A549 (cell line): Measurements from ENCODE around the gene SLC2A13.

Source experiments
- CBX8 ChIP-seq: fragments of 200-600 bp; sonication (generic); IDR thresholded peaks from 2 replicates; pipeline ENCODE4 v1.6.1; 2016
- CEBPB ChIP-seq, 2 experiments: fragments of >200 bp in 1 of 2; sonication (Bioruptor Twin) in 1 of 2; formaldehyde crosslinking in 1 of 2; IDR thresholded peaks; 2 replicates each; pipeline ENCODE4 v1.6.1; 2012 to 2016
- CHD2 ChIP-seq: fragments of 150-350 bp; IDR thresholded peaks from 2 replicates; pipeline ENCODE4 v1.6.1; 2014; ENCODE audit warnings: low read length; ENCODE audit not compliant: partially characterized antibody
- HOXA7 ChIP-seq: fragments of 250-450 bp; sonication (Bioruptor Pico); IDR thresholded peaks from 2 replicates; pipeline ENCODE4 v1.5.0; 2020; ENCODE audit warnings: mild to moderate bottlenecking, moderate library complexity
- KDM1A ChIP-seq: fragments of 200-600 bp; sonication (generic); IDR thresholded peaks from 2 replicates; pipeline ENCODE4 v1.6.1; 2016; ENCODE audit warnings: low read depth, mild to moderate bottlenecking
- NPAS2 ChIP-seq: fragments of 250-450 bp; sonication (Bioruptor Pico); IDR thresholded peaks from 2 replicates; pipeline ENCODE4 v1.8.0; 2022; ENCODE audit warnings: mild to moderate bottlenecking, moderate library complexity, borderline replicate concordance
- RCOR1 ChIP-seq: fragments of 150-350 bp; IDR thresholded peaks from 2 replicates; pipeline ENCODE4 v1.6.1; 2014; ENCODE audit warnings: antibody characterized with exemption, low read length, low read depth
- RFX5 ChIP-seq: fragments of 450-650 bp; IDR thresholded peaks from 2 replicates; pipeline ENCODE4 v1.7.1; 2014; ENCODE audit warnings: antibody characterized with exemption, mild to moderate bottlenecking, moderate library complexity
- SMC3 ChIP-seq: fragments of >200 bp; sonication (Bioruptor Twin); formaldehyde crosslinking; IDR thresholded peaks from 3 replicates; pipeline ENCODE4 v1.6.1; 2018; ENCODE audit warnings: inconsistent platforms
- TF ChIP-seq, protein P1 (sequence below): fragments of >200 bp; sonication (Bioruptor Twin); formaldehyde crosslinking; IDR thresholded peaks from 3 replicates; pipeline ENCODE4 v1.5.1; 2016
- TF ChIP-seq, protein P2 (sequence below): fragments of 150-350 bp; IDR thresholded peaks from 2 replicates; pipeline ENCODE4 v1.6.1; 2014; ENCODE audit warnings: low read depth, mild to moderate bottlenecking, low read length

DNA sequence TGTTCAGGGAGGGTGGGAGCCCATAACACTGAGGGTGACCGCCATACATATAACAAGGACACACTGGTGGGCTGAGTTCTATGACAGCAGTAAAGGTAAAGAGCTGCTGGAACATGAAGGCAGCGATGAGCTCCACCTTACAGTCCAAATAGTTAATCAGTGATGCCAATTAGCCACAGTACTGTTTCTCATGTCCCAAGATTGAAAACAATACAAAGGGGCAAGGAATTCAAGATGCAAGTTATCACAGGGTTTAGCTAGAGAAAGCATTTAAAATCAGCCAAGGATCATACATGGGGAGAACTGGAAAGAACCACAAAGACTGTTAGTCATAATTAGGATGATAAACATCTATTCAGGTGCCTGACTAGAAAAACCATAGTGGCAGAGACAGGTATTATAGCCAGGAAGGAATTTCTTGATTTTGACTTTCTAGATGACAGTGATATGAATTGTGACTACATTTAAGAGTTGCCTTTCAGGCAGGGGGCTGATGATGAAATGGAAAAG lies 221.2 kb downstream of the SLC2A13 start:
- TF ChIP-seq, protein P1, sequence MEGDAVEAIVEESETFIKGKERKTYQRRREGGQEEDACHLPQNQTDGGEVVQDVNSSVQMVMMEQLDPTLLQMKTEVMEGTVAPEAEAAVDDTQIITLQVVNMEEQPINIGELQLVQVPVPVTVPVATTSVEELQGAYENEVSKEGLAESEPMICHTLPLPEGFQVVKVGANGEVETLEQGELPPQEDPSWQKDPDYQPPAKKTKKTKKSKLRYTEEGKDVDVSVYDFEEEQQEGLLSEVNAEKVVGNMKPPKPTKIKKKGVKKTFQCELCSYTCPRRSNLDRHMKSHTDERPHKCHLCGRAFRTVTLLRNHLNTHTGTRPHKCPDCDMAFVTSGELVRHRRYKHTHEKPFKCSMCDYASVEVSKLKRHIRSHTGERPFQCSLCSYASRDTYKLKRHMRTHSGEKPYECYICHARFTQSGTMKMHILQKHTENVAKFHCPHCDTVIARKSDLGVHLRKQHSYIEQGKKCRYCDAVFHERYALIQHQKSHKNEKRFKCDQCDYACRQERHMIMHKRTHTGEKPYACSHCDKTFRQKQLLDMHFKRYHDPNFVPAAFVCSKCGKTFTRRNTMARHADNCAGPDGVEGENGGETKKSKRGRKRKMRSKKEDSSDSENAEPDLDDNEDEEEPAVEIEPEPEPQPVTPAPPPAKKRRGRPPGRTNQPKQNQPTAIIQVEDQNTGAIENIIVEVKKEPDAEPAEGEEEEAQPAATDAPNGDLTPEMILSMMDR = no peak
- TF ChIP-seq CBX8 = no peak
- TF ChIP-seq NPAS2 = no peak
- TF ChIP-seq SMC3 = no peak
- TF ChIP-seq RCOR1 = no peak
- no peak for TF ChIP-seq CHD2
- TF ChIP-seq RFX5 = no peak
- TF ChIP-seq KDM1A = no peak
- TF ChIP-seq CEBPB (IDR thresholded peaks at IDR 0.05) = no peak
- TF ChIP-seq, protein P2, sequence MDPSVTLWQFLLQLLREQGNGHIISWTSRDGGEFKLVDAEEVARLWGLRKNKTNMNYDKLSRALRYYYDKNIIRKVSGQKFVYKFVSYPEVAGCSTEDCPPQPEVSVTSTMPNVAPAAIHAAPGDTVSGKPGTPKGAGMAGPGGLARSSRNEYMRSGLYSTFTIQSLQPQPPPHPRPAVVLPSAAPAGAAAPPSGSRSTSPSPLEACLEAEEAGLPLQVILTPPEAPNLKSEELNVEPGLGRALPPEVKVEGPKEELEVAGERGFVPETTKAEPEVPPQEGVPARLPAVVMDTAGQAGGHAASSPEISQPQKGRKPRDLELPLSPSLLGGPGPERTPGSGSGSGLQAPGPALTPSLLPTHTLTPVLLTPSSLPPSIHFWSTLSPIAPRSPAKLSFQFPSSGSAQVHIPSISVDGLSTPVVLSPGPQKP = no peak
- TF ChIP-seq HOXA7 = no peak
